Kidney (tissue), 14 donors: ENCODE measurements around the gene GREB1. TPM values are rescaled to one million over a fixed set of nuclear protein-coding genes. Genes with fewer than 3 reads are reported as not detected.

ENCODE experiments used
- DNase-seq, 5 donors: peaks; one replicate each; pipeline ENCODE4 v3.0.0-alpha.2; 2013 to 2020
- FAIRE-seq: peaks from 2 replicates; lab custom pipeline; 2012; peaks lifted over from hg19 to GRCh38; lab: Jason Lieb, UNC
- H3K27ac ChIP-seq, 2 donors: one replicate each; pipeline ENCODE4 v1.7.0; 2013; ENCODE audit warnings: low read depth in 2 of 2, low read length in 2 of 2, inconsistent platforms in 1 of 2
- H3K27me3 ChIP-seq: one replicate; pipeline ENCODE4 v1.7.1; 2013; ENCODE audit warnings: low read length, inconsistent platforms; ENCODE audit not compliant: control insufficient read depth, insufficient read depth
- H3K36me3 ChIP-seq, 3 donors: one replicate each; pipeline versions ENCODE4 v1.7.0 to v1.7.1; 2013; ENCODE audit warnings: low read length in 3 of 3, control low read depth in 1 of 3, inconsistent platforms in 1 of 3; ENCODE audit not compliant: insufficient read depth in 3 of 3, control insufficient read depth in 2 of 3
- H3K4me1 ChIP-seq, 3 donors: one replicate each; pipeline versions ENCODE4 v1.7.0 to v1.7.1; 2013; ENCODE audit warnings: low read length in 3 of 3, inconsistent platforms in 1 of 3, low read depth in 1 of 3; ENCODE audit not compliant: control insufficient read depth in 2 of 3, insufficient read depth in 2 of 3
- H3K4me3 ChIP-seq, 3 donors: one replicate each; pipeline versions ENCODE4 v1.7.0 to v1.8.1; 2013; ENCODE audit warnings: low read length in 3 of 3, control low read depth in 1 of 3, inconsistent platforms in 1 of 3
- H3K9ac ChIP-seq, 3 donors: one replicate each; pipeline versions ENCODE4 v1.7.0 to v1.7.1; 2013; ENCODE audit warnings: low read length in 3 of 3, control low read depth in 1 of 3, inconsistent platforms in 1 of 3
- H3K9me3 ChIP-seq, 3 donors: one replicate each; pipeline versions ENCODE4 v1.7.0 to v1.7.1; 2013; ENCODE audit warnings: low read length in 3 of 3, control low read depth in 1 of 3, inconsistent platforms in 1 of 3; ENCODE audit not compliant: control insufficient read depth in 2 of 3, insufficient read depth in 1 of 3
- CTCF ChIP-seq: IDR thresholded peaks from 3 replicates; pipeline ENCODE4 v1.5.1; 2012; ENCODE audit warnings: mild to moderate bottlenecking, moderate library complexity, borderline replicate concordance; ENCODE audit not compliant: insufficient read depth; ENCODE audit errors: extremely low read depth
- intact Hi-C: fragments of 100-400 bp; cut with DNase I; formaldehyde crosslinking; loops from one replicate; pipeline ENCODE4 v1.11.1; 2022
- polyA plus RNA-seq: library from polyadenylated mRNA; stranded (reverse); fragments of 350-450 nt; fragmentation: Illumina TruSeq; extraction: RNeasy Lipid Tissue Mini Kit (QIAGEN cat#74804); gene quantifications from one replicate; pipeline ENCODE4 v1.2.3, GENCODE V29; 2014; ENCODE audit warnings: low read depth, low replicate concordance; ENCODE audit not compliant: insufficient read depth
- total RNA-seq: library from RNA; stranded (reverse); fragmentation: NEBNext Ultra II Directional; extraction: Animal tissue kit (Norgen Biotek cat#: 25700); gene quantifications from one replicate; pipeline ENCODE4 v1.2.1, GENCODE V29; 2021
- donor health status: control.
- donor health status: control.
- donor health status: control.
- donor health status: control.
- donor health status: control.
- donor health status: DM: yes; HTN: yes; CAD: no.
- donor health status: Normal renal cell carcinoma (clear cell type).

The GREB1 gene
- total and polyA plus RNA-seq, 2 donors from 2014 or later: 0.98 to 1.8 TPM

DNA sequence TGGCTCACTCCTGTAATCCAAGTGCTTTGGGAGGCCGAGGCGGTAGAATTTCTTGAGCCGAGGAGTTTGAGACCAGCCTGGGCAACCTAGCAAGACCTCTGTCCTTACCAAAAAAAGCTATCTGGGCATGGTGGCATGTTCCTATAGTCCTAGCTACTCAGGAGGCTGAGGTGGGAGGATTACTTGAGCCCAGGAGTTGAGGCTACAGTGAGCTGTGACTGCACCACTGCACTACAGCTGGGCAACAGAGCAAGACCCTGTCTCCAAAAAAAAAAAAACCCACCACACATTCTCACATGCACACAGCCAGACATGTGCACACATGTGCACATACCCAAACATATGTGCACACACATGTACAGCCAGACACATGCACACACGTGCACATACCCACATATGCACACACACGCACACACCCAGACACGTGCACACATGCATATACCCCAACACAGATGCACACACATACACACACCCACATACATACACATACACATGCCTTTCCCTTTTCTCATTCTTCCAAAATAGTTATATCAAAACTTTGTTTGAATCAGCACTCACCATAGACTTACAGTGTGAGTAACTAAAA lies 14.2 kb downstream of the GREB1 start:
- no peak overlapping the region for H3K27ac ChIP-seq
- FAIRE-seq: no peak
- H3K27me3 ChIP-seq: no peaks in the 10 kb centered on the region
- H3K9ac ChIP-seq: no peak overlapping the region
- no peaks in the 10 kb centered on the region for H3K9me3 ChIP-seq
- H3K4me3 ChIP-seq: no peak overlapping the region
- TF ChIP-seq CTCF: no peak
- H3K4me1 ChIP-seq: no peaks in the 10 kb centered on the region
- no peak for DNase-seq
- intact Hi-C loops: no loop called here
- H3K36me3 ChIP-seq: no peaks in the 10 kb centered on the region

- Histone ChIP-seq H3K27me3 (no peaks in the 10 kb centered on the region), H3K9ac (no peak overlapping the region), H3K27ac (no peak overlapping the region), H3K4me3 (no peak overlapping the region), H3K9me3 (no peaks in the 10 kb centered on the region), H3K36me3 (no peaks in the 10 kb centered on the region), H3K4me1 (no peaks in the 10 kb centered on the region)
- no peak for FAIRE-seq
- intact Hi-C loops: no loop called here
- TF ChIP-seq CTCF: no peak
- DNase-seq: no peak
Measured at GRCh38 chr2:11550302-11550701, 16.5 kb downstream of the GREB1 start.

DNA sequence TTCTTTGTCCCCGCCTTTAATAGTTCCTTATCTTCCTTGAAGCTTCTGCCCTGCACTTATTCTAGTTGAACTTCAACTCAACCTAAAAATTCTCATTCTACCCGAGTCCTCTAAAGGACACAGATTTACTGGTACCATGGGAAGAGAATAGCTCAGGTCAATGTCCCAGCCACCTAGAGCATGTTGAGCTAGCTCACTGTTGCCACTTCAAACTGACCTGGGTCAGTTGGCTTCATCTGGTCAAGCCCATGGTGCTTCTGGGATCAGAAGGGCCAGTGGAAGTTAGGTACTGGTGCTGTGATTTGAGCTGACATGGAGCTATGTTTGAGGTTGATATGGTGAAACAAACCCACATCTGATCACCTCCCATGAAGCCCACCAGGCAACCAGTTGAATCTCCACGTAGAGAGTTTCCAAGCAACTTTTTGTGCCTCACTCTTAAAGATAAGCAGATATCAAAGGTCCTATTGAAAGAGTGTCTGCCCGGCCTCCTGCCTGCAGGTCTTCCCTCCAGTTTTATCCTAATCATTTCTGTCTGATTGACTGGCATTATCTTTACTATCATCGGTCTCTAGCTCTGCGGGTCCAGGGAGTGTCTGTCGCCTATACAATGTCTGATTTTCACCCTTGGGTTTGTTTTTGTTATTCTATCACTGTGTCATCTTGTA lies 17.2 kb downstream of the GREB1 start:
- Histone ChIP-seq H3K27me3 (no peaks in the 10 kb centered on the region), H3K4me1 (no peaks in the 10 kb centered on the region), H3K27ac (no peak overlapping the region), H3K36me3 (no peaks in the 10 kb centered on the region), H3K9me3 (no peaks in the 10 kb centered on the region), H3K9ac (no peak overlapping the region), H3K4me3 (no peak overlapping the region)
- no peak for TF ChIP-seq CTCF
- intact Hi-C loops: no loop called here
- DNase-seq (no peak), FAIRE-seq (no peak)
